NCI-H1694 (cell line): ENCODE data around the gene SLC18B1.

ENCODE experiments used
- DNase-seq: peaks from one replicate; lab custom pipeline; 2025; lab: John Stamatoyannopoulos, UW

The SLC18B1 gene

GRCh38 chr6:132797951-132798868 is at the start of gene SLC18B1:
SLC18B1 (minus strand) TSS chr6:132798637; CDS start chr6:132798456, 181 bp downstream.
- no peak for DNase-seq

- DNase-seq, result no peak
These were observed 45.0 kb upstream of the SLC18B1 start for GRCh38 chr6:132843316-132844035.

- DNase-seq, result no peak
These were observed 43.5 kb upstream of the SLC18B1 start for GRCh38 chr6:132841966-132842365.

- no peak for DNase-seq
These were observed 34.5 kb upstream of the SLC18B1 start for GRCh38 chr6:132832891-132833290.

GRCh38 chr6:132830334-132830751 is 31.9 kb upstream of the SLC18B1 start:
- DNase-seq, result no peak

GRCh38 chr6:132820629-132821381 is 22.4 kb upstream of the SLC18B1 start:
- no peak for DNase-seq

GRCh38 chr6:132819405-132820161 is 21.1 kb upstream of the SLC18B1 start:
- no peak for DNase-seq

- no peak for DNase-seq
These were observed 20.2 kb upstream of the SLC18B1 start for GRCh38 chr6:132818404-132819359.

GRCh38 chr6:132817554-132818403 is 19.3 kb upstream of the SLC18B1 start:
- DNase-seq, result no peak

GRCh38 chr6:132816660-132817059 is 18.2 kb upstream of the SLC18B1 start:
- DNase-seq, result no peak

GRCh38 chr6:132814716-132815570 is 16.5 kb upstream of the SLC18B1 start:
- DNase-seq, result no peak

GRCh38 chr6:132813173-132813856 is 14.9 kb upstream of the SLC18B1 start:
- no peak for DNase-seq

GRCh38 chr6:132812756-132813172 is 14.3 kb upstream of the SLC18B1 start:
- DNase-seq, result no peak

- no peak for DNase-seq
These were observed 13.9 kb upstream of the SLC18B1 start for GRCh38 chr6:132812255-132812732.

GRCh38 chr6:132811276-132811675 is 12.8 kb upstream of the SLC18B1 start:
- DNase-seq, result no peak

- DNase-seq, result no peak
These were observed 7.1 kb upstream of the SLC18B1 start for GRCh38 chr6:132805548-132805947.

GRCh38 chr6:132804251-132804650 is 5.8 kb upstream of the SLC18B1 start:
- no peak for DNase-seq

- DNase-seq, result no peak
These were observed 2.2 kb upstream of the SLC18B1 start for GRCh38 chr6:132800656-132801055.
